Measurements from ENCODE around the gene CDH8.

The CDH8 gene

GRCh38 chr16:62033065-62033464 is 3.2 kb downstream of the CDH8 start:
- no peak for DNase-seq

DNA sequence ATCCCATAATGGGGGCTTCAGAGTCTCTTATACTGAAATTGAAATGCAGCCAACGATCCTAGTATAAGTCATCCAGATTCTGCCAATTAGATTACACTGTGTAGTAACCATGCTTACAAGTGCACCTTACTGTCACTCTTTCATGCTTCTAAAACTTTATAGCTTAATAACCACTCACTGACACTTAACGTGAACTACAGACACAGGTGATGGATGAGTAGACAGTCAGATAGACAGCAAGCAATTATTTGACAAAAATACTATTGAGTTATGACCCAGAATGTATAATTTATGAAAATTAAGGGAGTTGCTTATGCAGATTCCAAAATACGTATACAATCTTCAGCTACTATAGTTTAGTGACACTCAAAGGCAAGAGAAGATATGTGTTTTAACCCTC is 6.3 kb downstream of the CDH8 start:
- DNase-seq = no peak

GRCh38 chr16:62022688-62023087 is 13.6 kb downstream of the CDH8 start:
- no peak for DNase-seq

DNA sequence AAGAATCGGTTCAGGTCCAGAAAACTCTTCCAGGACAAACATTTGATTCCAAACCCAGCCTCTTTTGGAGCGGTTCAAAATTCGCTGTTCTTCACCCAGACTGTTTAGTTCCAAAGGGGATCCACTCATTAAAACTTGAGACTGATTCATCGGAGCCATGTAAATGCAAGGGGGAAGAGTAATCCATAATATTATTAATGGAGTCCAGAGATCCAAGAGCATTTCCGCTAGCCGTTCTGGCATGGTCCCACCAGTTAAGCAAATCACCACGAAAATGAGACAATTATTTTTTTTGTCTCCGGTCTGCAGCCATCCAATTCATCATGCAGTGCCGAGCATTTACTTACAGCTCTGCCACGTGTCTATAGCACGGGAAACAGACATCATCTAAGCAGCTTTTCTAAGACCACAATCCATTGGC is 15.1 kb downstream of the CDH8 start:
- DNase-seq = no peak

- no peak for DNase-seq
Measured at GRCh38 chr16:62020681-62021080, 15.6 kb downstream of the CDH8 start.

DNA sequence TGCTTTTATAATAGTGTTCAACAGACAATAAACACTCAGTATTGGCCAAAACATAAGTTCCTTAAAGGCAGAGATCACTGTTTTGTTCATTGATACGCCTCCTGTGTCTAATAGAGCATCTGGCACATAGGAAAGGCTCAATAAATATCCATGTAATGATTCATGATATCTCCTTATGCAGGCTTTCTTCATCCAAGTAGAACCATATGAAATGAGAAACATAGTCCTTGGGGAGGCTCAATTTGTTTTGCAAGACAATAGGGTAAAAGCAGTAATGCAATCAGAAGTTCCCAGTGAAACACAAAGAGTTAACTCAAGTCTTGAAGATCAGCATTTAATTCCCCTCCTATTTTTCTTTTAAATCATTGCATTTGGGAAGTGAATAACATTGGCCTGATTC is 16.4 kb downstream of the CDH8 start:
- no peak for DNase-seq

- no peak for DNase-seq
Measured at GRCh38 chr16:62018301-62019060, 17.8 kb downstream of the CDH8 start.

DNA sequence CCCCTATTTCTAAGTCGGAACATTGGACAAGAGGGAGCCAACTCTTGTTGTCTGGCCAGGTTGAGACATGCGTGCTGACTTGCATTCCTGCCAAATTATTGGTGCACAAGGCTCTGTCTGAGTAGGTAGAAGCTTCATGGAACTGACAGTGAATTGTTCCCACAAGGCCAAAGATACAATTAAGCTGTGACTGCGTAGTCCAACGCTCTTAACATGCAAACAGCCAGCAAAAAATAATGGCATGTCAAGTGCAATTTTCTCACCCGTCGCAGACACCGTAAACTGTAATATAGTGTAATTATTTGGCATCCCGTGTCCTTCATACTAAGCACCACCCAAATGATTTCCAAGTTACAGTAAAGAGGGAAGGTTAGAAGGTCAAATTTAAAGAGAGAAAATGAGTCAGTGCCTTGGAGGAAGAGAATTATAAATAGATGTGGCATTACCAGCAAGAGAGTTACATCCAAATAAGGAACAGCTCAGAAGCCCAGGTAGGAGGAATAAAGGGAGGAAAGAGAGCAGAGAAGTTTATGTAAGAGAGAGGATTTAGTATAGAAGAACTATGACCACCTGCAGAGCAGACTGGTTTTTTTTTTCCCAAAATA is 21.8 kb downstream of the CDH8 start:
- DNase-seq = no peak

DNA sequence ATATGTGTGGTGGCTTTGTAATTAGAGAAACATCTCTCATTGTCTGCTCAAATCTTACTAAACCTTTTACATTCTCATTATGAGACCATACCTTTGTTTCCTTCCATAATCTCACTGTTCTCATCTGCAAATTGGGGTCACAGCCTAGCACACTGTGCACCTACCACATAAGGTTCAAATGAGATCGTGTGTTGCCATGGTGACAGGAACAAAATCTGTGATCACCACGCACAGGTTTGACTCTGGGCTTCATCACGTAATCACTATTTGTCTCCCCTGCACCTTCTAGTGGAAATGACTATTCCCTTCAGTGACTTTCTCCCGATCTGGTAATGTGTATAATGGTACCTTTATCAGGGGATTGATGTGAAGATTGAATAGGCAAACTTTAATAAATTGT is 26.1 kb downstream of the CDH8 start:
- no peak for DNase-seq

- no peak for DNase-seq
Measured at GRCh38 chr16:61998460-61998859, 37.8 kb downstream of the CDH8 start.

DNA sequence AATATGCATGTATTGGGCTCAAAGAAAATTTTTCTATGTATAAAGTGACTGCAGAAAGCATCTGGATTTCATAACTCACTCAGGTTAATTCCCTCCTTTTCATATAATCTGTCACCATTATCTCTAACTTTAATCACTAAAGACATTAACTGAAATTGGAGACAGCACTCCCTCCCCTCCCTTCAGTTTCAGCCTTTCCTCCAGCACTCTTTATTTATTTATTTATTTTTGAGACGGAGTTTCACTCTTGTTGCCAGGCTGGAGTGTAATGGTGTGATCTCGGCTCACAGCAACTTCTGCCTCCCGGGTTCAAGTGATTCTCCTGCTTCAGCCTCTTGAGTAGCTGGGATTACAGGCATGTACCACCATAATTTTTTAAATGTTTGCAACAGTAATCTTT is 43.1 kb downstream of the CDH8 start:
- DNase-seq = no peak

GRCh38 chr16:61987474-61988012 is 48.7 kb downstream of the CDH8 start:
- no peak for DNase-seq

DNA sequence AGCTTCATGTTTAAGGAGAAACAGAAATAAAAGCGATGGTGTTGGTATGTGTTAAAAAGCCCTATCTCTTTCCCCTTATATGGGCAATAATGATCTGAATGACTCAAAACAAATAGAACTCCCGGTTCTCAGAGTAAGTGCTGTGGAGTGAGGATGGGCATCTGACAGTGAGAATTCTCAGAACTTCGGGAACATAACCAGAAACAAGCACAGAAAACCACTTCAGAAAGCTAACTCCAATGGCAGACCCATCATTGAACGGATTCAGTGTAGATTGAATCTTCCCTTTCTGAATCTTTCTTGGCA is 67.2 kb downstream of the CDH8 start:
- peak; percentile 1 for DNase-seq

GRCh38 chr16:61968242-61969076 is 67.8 kb downstream of the CDH8 start:
- no peak for DNase-seq

- DNase-seq = no peak
Measured at GRCh38 chr16:61957075-61957855, 79.0 kb downstream of the CDH8 start.

DNA sequence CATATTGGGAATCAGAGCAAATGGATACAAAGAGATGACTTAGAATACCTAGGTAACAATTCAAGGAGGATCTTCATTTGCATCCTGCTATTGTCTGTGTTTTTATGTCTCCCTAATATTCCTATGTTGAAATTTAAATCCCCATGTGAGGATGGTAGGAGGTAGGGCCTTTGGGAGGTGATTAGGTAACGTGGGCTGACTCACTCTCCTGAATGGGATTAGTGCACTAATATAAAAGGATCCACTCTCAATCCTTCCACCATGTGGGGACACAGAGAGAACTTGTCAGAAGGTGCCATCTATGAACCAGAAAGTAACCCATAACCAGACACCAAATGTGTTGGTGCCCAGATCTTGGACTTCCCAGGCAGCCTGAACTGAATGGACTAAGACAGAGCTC is 83.4 kb downstream of the CDH8 start:
- no peak for DNase-seq

DNA sequence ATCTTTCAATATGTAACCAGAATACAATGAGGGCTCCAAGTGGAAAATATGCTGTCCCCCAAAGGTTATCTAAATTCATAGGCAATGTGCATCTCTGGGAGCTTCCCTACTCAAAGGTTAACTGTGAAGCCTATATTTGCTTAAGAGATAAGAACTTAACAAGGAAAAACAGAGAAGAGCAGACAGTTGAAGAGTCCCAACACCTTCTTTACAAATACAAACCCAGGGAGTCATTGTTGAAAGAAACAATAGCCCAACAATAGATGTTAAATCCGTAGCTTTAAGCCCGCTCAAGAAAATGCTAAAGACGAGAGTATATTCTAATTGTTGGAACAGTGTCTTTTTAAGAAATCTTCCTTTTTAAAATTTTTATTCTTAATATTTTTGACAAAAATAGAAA is 87.8 kb downstream of the CDH8 start:
- no peak for DNase-seq

- DNase-seq = no peak
Measured at GRCh38 chr16:61946019-61946418, 90.2 kb downstream of the CDH8 start.

DNA sequence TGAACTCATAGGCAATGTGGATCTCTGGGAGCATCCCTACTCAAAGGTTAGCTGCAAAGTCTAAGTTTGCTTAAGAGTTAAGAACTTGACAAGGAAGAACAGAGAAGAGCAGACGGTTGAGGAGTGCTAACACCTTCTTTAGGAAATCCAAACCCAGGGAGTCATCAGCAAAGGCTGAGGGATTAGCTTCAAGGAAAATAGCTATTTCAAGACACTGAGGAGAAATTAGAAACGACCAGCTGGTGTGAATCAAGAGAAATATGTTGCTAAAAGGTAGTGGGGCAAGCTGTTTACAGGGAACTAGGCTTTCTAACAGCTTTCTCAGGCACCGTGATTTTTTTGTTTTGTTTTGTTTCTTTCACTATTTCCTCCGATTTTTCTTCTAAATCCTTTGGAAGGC is 90.7 kb downstream of the CDH8 start:
- no peak for DNase-seq

DNA sequence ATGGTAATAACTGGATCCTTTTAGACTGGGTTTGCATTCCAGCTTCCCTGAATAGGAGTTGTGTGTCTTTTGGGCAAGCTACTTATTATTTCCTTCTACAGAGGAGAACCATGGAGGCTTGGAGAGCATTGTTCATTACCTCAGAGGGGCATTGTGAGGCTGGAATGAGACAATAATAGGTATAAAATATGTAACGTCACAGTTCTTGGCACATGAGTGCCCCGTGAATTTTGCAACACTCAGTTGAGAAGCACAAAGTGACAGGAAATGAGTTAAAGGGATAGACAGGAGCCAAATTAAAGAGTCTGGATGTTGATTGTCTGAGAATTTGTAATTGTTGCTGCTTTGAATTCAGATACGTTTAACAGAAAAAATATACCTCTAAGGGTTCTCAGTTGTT is 92.2 kb downstream of the CDH8 start:
- no peak for DNase-seq

DNA sequence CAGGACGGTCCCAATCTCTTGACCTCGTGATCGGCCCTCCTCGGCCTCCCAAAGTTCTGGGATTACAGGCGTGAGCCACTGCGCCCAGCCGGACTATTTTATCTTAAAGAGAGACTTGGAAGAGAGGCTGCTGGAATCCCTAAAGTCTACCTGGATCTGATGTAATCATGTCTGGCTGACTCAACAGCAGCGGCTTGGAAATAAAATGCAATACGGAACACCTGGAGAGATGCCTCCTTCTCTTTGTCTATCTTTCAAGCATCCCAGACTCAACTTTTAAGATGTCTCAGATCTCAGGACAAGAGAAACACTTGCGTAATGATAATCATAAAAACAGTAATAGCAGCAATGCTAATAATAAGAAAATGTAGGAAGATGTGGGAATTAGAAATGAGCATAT is 95.6 kb downstream of the CDH8 start:
- DNase-seq = no peak

DNA sequence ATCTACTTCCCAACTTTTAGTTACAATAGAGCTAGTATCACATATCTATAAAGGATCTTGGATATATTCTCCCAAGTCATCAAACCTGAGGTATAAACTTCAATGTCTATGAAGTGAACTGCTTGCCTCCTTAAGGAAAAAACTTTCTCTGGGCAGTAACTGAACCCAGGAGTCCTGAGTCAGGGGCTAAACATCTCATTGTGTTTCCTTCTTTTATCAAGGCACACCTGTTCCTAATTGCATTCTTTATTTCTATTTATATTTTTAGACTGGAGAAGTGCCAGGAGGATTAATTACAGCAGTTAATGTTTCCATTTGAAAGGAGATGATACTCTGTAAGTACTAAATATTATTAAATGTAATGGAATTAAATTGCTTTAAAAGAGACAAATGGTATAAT is 98.6 kb downstream of the CDH8 start:
- DNase-seq = no peak

- DNase-seq = no peak
Measured at GRCh38 chr16:61936522-61936921, 99.7 kb downstream of the CDH8 start.
